Ovary (tissue), 3 donors: ENCODE data around the gene BAHCC1.

Experiments used
- CTCF ChIP-seq, 3 donors: fragments of 450-650 bp in 2 of 3; fragments of 200-600 bp in 1 of 3; IDR thresholded peaks; one replicate each; pipeline versions ENCODE4 v1.5.1 to v1.8.0; 2016 to 2022; ENCODE audit warnings: antibody characterized with exemption in 3 of 3, mild to moderate bottlenecking in 1 of 3
- EP300 ChIP-seq: sonication (generic); formaldehyde crosslinking; IDR thresholded peaks from one replicate; pipeline ENCODE4 v1.6.1; 2017; ENCODE audit warnings: antibody characterized with exemption
- POLR2A ChIP-seq: fragments of 450-650 bp; IDR thresholded peaks from one replicate; pipeline ENCODE4 v1.6.1; 2017; ENCODE audit warnings: antibody characterized with exemption, mild to moderate bottlenecking, moderate library complexity
- donor health status: DM: no; HTN: no; CAD: no.

GRCh38 chr17:81368161-81369022 lies 26.9 kb upstream of the BAHCC1 start:
- TF ChIP-seq CTCF (IDR thresholded peaks at IDR 0.05) (no peak), EP300 (no peak), POLR2A (no peak)
